Hepatocyte (in vitro differentiated cells): ENCODE results near the gene RHOA.

ENCODE experiments used
- EZH2 ChIP-seq: fragments of 200-600 bp; sonication (generic); IDR thresholded peaks from 2 replicates; pipeline ENCODE4 v1.6.1; 2016; ENCODE audit warnings: antibody characterized with exemption, mild to moderate bottlenecking, borderline replicate concordance
- EZH2phosphoT487 ChIP-seq: fragments of 200-600 bp; sonication (generic); IDR thresholded peaks from one replicate; pipeline ENCODE4 v1.6.1; 2018; ENCODE audit warnings: antibody characterized with exemption, mild to moderate bottlenecking, low read depth, moderate library complexity; ENCODE audit not compliant: unreplicated experiment, severe bottlenecking
- TF ChIP-seq, protein P1 (sequence below): fragments of 200-600 bp; sonication (generic); IDR thresholded peaks from 2 replicates; pipeline ENCODE4 v1.5.1; 2016; ENCODE audit warnings: antibody characterized with exemption, mild to moderate bottlenecking; ENCODE audit not compliant: poor library complexity

DNA sequence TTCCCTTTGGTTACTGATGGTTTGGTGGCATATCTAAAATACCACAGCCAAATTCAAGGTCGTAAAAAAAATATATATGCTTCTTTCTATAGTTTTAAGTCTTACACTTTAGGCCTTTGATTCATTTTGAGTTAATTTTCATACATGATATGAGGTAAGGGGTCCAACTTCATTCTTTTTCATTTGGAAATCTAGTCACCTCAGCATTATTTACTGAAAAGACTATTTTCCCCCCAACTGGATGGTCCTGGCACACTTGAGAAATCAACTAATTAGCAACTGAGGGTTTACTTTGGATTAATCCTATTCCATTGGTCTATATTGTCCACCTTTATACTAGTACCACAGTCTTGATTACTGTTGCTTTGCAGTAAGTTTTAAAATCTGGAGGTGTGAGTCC lies 26.2 kb downstream of the RHOA start:
- TF ChIP-seq, protein P1, sequence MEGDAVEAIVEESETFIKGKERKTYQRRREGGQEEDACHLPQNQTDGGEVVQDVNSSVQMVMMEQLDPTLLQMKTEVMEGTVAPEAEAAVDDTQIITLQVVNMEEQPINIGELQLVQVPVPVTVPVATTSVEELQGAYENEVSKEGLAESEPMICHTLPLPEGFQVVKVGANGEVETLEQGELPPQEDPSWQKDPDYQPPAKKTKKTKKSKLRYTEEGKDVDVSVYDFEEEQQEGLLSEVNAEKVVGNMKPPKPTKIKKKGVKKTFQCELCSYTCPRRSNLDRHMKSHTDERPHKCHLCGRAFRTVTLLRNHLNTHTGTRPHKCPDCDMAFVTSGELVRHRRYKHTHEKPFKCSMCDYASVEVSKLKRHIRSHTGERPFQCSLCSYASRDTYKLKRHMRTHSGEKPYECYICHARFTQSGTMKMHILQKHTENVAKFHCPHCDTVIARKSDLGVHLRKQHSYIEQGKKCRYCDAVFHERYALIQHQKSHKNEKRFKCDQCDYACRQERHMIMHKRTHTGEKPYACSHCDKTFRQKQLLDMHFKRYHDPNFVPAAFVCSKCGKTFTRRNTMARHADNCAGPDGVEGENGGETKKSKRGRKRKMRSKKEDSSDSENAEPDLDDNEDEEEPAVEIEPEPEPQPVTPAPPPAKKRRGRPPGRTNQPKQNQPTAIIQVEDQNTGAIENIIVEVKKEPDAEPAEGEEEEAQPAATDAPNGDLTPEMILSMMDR = no peak
- no peak for TF ChIP-seq EZH2phosphoT487
- TF ChIP-seq EZH2 = no peak
